Activated T-cell treated with anti-CD3 and anti-CD28 coated beads, Interleukin-2, amount 50 U/mL, for 4 hours (primary cell): ENCODE results near the gene PDCL3. TPM values are rescaled to one million over a fixed set of nuclear protein-coding genes. Genes with fewer than 3 reads are reported as not detected.

Source experiments
- ATAC-seq, 2 donors: fragments of 200-7000 bp; cut with Tn5 transposase; one replicate each; pipeline ENCODE4 v1.10.0; 2021
- DNase-seq: peaks from one replicate; pipeline ENCODE4 v3.0.0-alpha.2; 2020
- H3K27me3 Mint-ChIP-seq: one replicate; pipeline ENCODE4 v1.8.0; 2021; ENCODE audit warnings: low read depth, mixed read lengths
- H3K36me3 Mint-ChIP-seq: one replicate; pipeline ENCODE4 v1.8.0; 2022; ENCODE audit warnings: mixed read lengths; ENCODE audit not compliant: insufficient read depth
- H3K4me1 Mint-ChIP-seq: one replicate; pipeline ENCODE4 v1.8.0; 2021; ENCODE audit warnings: low read depth, mixed read lengths
- H3K4me3 Mint-ChIP-seq: one replicate; pipeline ENCODE4 v1.8.0; 2021; ENCODE audit warnings: mild to moderate bottlenecking, moderate library complexity, mixed read lengths
- H3K9me3 Mint-ChIP-seq: one replicate; pipeline ENCODE4 v1.8.0; 2021; ENCODE audit warnings: mixed read lengths
- total RNA-seq, 3 donors: library from RNA; stranded (reverse); gene quantifications; one replicate each; pipeline ENCODE4 v1.2.1, GENCODE V29; 2021

Gene PDCL3
- total RNA-seq, 3 donors from 2014 or later = 42.1 to 43.5 (median 43.2) TPM

GRCh38 chr2:100580367-100581276 is 17.8 kb downstream of the PDCL3 start:
- no peaks in the 10 kb centered on the region for H3K27me3 Mint-ChIP-seq
- H3K4me3 Mint-ChIP-seq = peak overlapping the region; percentile 19
- peak; percentile 44 for DNase-seq
- ATAC-seq = peak; percentile 83 to 90
- peaks cover 7% of the 10 kb centered on the region for H3K36me3 Mint-ChIP-seq
- peaks cover 43% of the 10 kb centered on the region for H3K4me1 Mint-ChIP-seq
- no peaks in the 10 kb centered on the region for H3K9me3 Mint-ChIP-seq

- H3K36me3 Mint-ChIP-seq = peaks cover 7% of the 10 kb centered on the region
- H3K4me3 Mint-ChIP-seq = peak overlapping the region; percentile 19
- no peaks in the 10 kb centered on the region for H3K9me3 Mint-ChIP-seq
- no peaks in the 10 kb centered on the region for H3K27me3 Mint-ChIP-seq
- no peak for ATAC-seq
- no peak for DNase-seq
- peaks cover 45% of the 10 kb centered on the region for H3K4me1 Mint-ChIP-seq
These were observed 18.5 kb downstream of the PDCL3 start for GRCh38 chr2:100581277-100581612.

- ATAC-seq (no peak), DNase-seq (no peak)
- Mint-ChIP-seq H3K36me3 (no peaks in the 10 kb centered on the region), H3K4me1 (peaks cover 48% of the 10 kb centered on the region), H3K27me3 (no peaks in the 10 kb centered on the region), H3K9me3 (no peaks in the 10 kb centered on the region), H3K4me3 (no peak overlapping the region)
These were observed 22.0 kb downstream of the PDCL3 start for GRCh38 chr2:100584816-100585215.

GRCh38 chr2:100588071-100588786 is 25.4 kb downstream of the PDCL3 start:
- Mint-ChIP-seq H3K27me3 (no peaks in the 10 kb centered on the region), H3K4me1 (peaks cover 29% of the 10 kb centered on the region), H3K36me3 (no peaks in the 10 kb centered on the region), H3K9me3 (no peaks in the 10 kb centered on the region), H3K4me3 (peak overlapping the region; percentile 2)
- ATAC-seq (peak; percentile 89 to 90), DNase-seq (peak; percentile 13)

- H3K36me3 Mint-ChIP-seq = no peaks in the 10 kb centered on the region
- ATAC-seq (no peak), DNase-seq (no peak)
- H3K4me3 Mint-ChIP-seq = no peak overlapping the region
- H3K9me3 Mint-ChIP-seq = no peaks in the 10 kb centered on the region
- H3K4me1 Mint-ChIP-seq = peaks cover 30% of the 10 kb centered on the region
- H3K27me3 Mint-ChIP-seq = no peaks in the 10 kb centered on the region
These were observed 26.7 kb downstream of the PDCL3 start for GRCh38 chr2:100589527-100589926.

GRCh38 chr2:100592226-100592625 is 29.4 kb downstream of the PDCL3 start:
- ATAC-seq (no peak), DNase-seq (no peak)
- H3K4me3 Mint-ChIP-seq = no peak overlapping the region

GRCh38 chr2:100596465-100596864 is 33.7 kb downstream of the PDCL3 start:
- Mint-ChIP-seq H3K4me1 (peaks cover 11% of the 10 kb centered on the region), H3K27me3 (no peaks in the 10 kb centered on the region), H3K9me3 (no peaks in the 10 kb centered on the region), H3K36me3 (no peaks in the 10 kb centered on the region), H3K4me3 (no peak overlapping the region)
- no peak for ATAC-seq
- no peak for DNase-seq

More at GRCh38 chr2:100592226-100592625, 29.4 kb downstream of the PDCL3 start:
- no peaks in the 10 kb centered on the region for H3K27me3 Mint-ChIP-seq
- H3K36me3 Mint-ChIP-seq = no peaks in the 10 kb centered on the region
- H3K9me3 Mint-ChIP-seq = no peaks in the 10 kb centered on the region
- peaks cover 19% of the 10 kb centered on the region for H3K4me1 Mint-ChIP-seq

GRCh38 chr2:100599566-100599965 is 36.8 kb downstream of the PDCL3 start:
- Mint-ChIP-seq H3K9me3 (no peaks in the 10 kb centered on the region), H3K4me3 (no peak overlapping the region), H3K27me3 (no peaks in the 10 kb centered on the region), H3K36me3 (no peaks in the 10 kb centered on the region), H3K4me1 (peaks cover 6% of the 10 kb centered on the region)
- DNase-seq (no peak), ATAC-seq (no peak)

- DNase-seq (no peak), ATAC-seq (no peak)
- Mint-ChIP-seq H3K4me1 (peaks cover 2% of the 10 kb centered on the region), H3K9me3 (no peaks in the 10 kb centered on the region), H3K4me3 (no peak overlapping the region), H3K36me3 (no peaks in the 10 kb centered on the region), H3K27me3 (no peaks in the 10 kb centered on the region)
These were observed 38.9 kb downstream of the PDCL3 start for GRCh38 chr2:100601661-100602060.

GRCh38 chr2:100603414-100603813 is 40.6 kb downstream of the PDCL3 start:
- Mint-ChIP-seq H3K36me3 (no peaks in the 10 kb centered on the region), H3K4me1 (peaks cover 2% of the 10 kb centered on the region), H3K27me3 (no peaks in the 10 kb centered on the region), H3K9me3 (no peaks in the 10 kb centered on the region), H3K4me3 (no peak overlapping the region)
- ATAC-seq (no peak), DNase-seq (no peak)

- no peak for ATAC-seq
- Mint-ChIP-seq H3K36me3 (no peaks in the 10 kb centered on the region), H3K4me1 (peaks cover 2% of the 10 kb centered on the region), H3K27me3 (no peaks in the 10 kb centered on the region), H3K4me3 (no peak overlapping the region), H3K9me3 (no peaks in the 10 kb centered on the region)
- DNase-seq = no peak
These were observed 41.3 kb downstream of the PDCL3 start for GRCh38 chr2:100603948-100604633.

GRCh38 chr2:100606332-100606725 is 43.5 kb downstream of the PDCL3 start:
- Mint-ChIP-seq H3K4me1 (peaks cover 2% of the 10 kb centered on the region), H3K4me3 (no peak overlapping the region), H3K27me3 (no peaks in the 10 kb centered on the region), H3K9me3 (no peaks in the 10 kb centered on the region), H3K36me3 (no peaks in the 10 kb centered on the region)
- ATAC-seq (no peak), DNase-seq (no peak)

GRCh38 chr2:100606726-100607343 is 44.0 kb downstream of the PDCL3 start:
- no peaks in the 10 kb centered on the region for H3K36me3 Mint-ChIP-seq
- no peaks in the 10 kb centered on the region for H3K9me3 Mint-ChIP-seq
- ATAC-seq = peak; percentile 36 to 46
- H3K4me1 Mint-ChIP-seq = no peaks in the 10 kb centered on the region
- peak; percentile 15 for DNase-seq
- H3K4me3 Mint-ChIP-seq = no peak overlapping the region
- H3K27me3 Mint-ChIP-seq = no peaks in the 10 kb centered on the region

GRCh38 chr2:100610381-100610831 is 47.6 kb downstream of the PDCL3 start:
- no peaks in the 10 kb centered on the region for H3K9me3 Mint-ChIP-seq
- peak; percentile 77 for DNase-seq
- H3K4me3 Mint-ChIP-seq = no peak overlapping the region
- H3K36me3 Mint-ChIP-seq = no peaks in the 10 kb centered on the region
- ATAC-seq = peak; percentile 86 to 87
- H3K27me3 Mint-ChIP-seq = no peaks in the 10 kb centered on the region
- no peaks in the 10 kb centered on the region for H3K4me1 Mint-ChIP-seq
